GM12865 (cell line): ENCODE results near the gene MEP1A.

ENCODE experiments used
- DNase-seq: peaks from one replicate; pipeline ENCODE4 v3.0.0; 2010; ENCODE audit warnings: low read depth
- H3K4me3 ChIP-seq: 2 replicates; pipeline ENCODE4 v1.5.1; 2011; ENCODE audit warnings: mild to moderate bottlenecking, low read depth, low read length, control low read depth
- CTCF ChIP-seq: IDR thresholded peaks from 2 replicates; pipeline ENCODE4 v1.5.1; 2011; ENCODE audit warnings: low read length, control low read depth, low read depth, inconsistent platforms; ENCODE audit not compliant: insufficient read depth; ENCODE audit errors: missing control alignments

MEP1A gene

DNA sequence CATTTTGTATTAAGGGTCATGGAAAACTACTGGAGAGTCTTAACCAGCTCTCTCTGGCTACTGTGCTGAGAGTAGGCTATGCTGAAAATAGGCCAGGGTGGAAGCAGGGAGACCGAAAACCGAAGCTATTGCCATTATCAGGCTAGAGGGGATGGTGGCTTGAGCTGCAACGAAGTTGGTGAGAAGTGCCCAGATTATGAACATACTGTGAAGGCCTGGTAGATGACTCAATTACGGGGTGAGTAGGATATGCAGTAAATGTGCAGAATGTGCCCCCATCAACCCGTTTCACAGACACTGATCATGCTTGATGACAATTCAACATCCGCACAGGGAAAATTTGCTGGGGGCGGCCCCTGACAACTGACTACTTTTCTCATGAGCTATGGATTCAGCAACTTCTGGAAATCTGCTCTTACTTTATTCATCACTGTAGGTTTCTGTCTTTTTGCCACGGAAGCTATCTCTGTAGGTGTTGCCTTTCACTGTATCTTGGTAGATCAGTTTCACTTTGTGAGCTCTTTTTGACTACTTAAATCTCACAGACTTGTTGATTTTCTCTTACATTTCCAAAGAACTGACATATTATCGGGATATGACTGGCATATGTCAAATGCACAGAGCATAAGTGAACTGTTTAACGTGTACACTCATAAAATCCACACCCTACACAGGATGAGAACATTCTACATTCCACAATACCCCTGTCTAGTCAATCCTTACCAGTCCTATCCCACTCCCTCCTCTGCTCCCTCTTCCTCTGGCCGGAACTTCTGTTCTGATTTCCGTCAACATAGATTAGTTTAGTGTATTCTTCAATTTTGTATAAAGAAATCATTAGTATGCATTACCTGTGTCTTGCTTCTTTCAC lies 15.5 kb upstream of the MEP1A start:
- DNase-seq: no peak
- H3K4me3 ChIP-seq: no peak overlapping the region
- TF ChIP-seq CTCF: no peak

DNA sequence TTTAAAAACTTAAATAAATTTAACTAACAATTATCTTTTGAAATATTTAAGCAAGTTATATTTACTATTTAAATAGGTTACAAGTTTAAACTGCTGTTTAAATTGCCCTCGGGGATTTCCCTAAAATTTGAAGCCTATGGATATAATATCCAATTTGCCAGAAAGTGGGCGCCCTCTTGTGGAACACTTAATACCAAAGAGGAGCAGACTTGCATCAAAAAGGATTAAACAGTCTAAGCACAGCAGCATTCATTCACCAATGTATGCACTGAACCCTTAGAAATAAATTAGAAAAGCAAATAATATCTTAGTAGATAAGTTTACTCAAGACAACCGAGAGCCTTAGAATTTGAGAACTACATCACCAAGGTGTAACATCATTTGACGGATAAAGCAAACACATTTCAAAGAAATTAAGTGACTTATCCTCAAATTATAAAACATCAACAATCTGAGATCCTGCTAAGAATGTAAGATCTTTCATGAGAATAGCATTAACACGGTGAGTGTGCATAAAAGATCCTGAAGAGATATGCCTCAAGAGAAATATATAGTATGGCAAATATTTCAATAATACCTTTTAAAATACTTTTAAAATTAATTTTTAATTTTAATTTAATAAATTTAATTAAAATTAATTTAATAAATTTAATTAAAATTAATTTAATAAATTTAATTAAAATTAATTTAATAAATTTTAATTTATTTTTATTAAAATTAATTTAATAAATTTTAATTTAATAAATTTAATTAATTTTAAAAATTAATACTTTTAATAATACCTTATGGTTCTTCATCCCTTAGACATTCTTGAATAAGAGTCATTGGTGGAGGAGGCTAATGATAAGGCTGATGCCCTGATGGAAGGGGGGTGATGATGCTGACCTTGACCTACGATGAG lies 11.5 kb upstream of the MEP1A start:
- no peak overlapping the region for H3K4me3 ChIP-seq
- peak; percentile 59 for DNase-seq
- TF ChIP-seq CTCF: peak; percentile 40

DNA sequence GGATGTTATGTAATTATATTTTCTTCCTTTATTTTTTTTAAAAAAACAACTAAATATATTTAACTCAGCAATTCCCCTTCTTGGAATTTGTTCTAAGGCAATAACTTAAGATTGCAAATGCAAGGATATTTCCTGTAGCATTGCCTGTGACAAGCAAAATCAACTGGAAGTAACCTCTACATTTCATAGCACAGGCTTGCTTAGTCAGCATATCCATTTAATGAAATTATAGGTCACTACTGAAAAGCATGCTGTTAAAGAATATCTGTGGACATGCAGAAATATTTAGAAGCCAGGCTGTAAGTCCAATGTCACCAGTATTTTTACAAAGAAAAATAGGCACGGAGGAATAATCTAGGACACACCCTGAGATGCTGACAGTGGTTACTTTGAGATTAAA lies 8.7 kb upstream of the MEP1A start:
- TF ChIP-seq CTCF: no peak
- H3K4me3 ChIP-seq: no peak overlapping the region
- no peak for DNase-seq

- no peak overlapping the region for H3K4me3 ChIP-seq
- no peak for TF ChIP-seq CTCF
- no peak for DNase-seq
Observed at GRCh38 chr6:46787871-46788540, 5.2 kb upstream of the MEP1A start.

DNA sequence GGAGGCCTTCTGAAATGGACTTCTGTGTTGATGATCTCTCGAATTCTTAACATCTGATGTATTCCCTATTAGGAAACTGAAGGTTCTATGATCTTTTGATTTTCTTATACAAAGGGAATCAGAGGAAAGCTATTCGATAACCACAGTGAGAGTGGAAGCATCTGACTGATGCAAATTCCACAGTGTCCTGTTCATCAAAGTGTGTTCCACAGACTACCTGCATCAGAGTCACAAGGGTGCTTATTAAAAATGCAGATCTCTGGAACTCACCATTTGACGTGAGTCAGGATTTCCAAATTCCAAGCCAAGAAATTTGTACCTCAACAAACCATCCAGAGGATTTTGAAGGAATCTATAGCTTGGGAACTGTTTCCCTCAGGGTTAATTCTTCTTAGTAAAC lies 4.4 kb upstream of the MEP1A start:
- no peak for DNase-seq
- H3K4me3 ChIP-seq: no peak overlapping the region
- no peak for TF ChIP-seq CTCF

- DNase-seq: no peak
- no peak for TF ChIP-seq CTCF
- H3K4me3 ChIP-seq: no peak overlapping the region
Observed at GRCh38 chr6:46789434-46790354, 3.5 kb upstream of the MEP1A start.
